ENCODE data around the gene ZBTB7B. TPM values are rescaled to one million over a fixed set of nuclear protein-coding genes. Genes with fewer than 3 reads are reported as not detected.

ZBTB7B gene
- total and polyA plus RNA-seq, 9 of the 15 experiments (the other 6 are each of a cell fraction or from before 2014, with no cell fraction given) = 0.04 to 46.5 (median 15.2) TPM

DNA sequence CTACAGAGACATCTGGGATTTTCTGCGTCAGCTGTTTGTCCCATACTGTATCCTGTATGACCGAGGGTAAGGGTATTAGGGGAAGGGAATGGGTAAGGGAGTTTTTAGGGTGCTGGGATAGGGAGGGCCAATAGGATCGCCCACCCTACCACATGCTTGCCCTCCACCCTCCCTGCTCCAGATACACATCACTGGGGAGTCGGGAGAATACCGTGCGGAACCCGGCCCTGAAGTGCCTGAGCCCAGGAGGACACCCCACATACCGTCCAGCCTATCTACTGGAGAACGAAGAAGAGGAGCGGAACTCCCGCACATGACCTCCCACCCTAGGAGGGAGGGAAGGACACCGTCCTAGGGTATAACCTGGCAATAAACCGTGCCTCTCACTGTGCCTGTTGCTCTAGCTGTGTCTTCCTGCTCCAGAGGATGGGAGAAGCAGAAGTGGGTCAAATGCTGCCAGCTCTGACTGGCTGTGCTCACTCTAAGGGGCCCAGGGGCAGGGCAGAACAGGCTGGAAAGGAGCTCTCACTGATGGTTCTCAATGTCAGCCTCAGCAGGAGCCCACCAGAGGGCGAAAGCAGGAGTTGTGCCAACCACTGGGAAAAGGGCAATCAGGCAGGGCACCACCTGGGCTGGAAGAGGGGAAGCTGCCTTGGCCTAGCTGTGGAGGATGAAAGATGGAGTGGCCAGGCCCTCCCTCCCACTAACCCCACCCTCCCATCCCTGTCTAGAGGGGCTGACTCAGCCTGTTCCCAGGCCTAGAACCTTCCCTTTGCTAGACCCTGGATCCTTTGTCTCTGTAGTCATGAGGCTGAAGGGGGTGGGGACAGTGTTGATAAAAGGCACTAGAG is 9.7 kb upstream of the ZBTB7B start (continued):
- TF ChIP-seq MYC (IDR thresholded peaks at IDR 0.05; ENCODE audit: low read depth, low read length) = peak; percentile 33; the same call in 1 of the 2 replicates
- no peak for TF ChIP-seq MYC (CRISPR knock-in tag; IDR thresholded peaks at IDR 0.05; ENCODE audit: borderline replicate concordance, low read depth)
- TF ChIP-seq ZFP30 (CRISPR knock-in tag; IDR thresholded peaks at IDR 0.05; ENCODE audit: borderline replicate concordance) = no peak
- no peak for TF ChIP-seq ZNF699 (CRISPR knock-in tag; IDR thresholded peaks at IDR 0.05; ENCODE audit: insufficient replicate concordance)
- no peak for TF ChIP-seq ZNF778 (CRISPR knock-in tag; IDR thresholded peaks at IDR 0.05)
- TF ChIP-seq ATF4 (CRISPR knock-in tag; IDR thresholded peaks at IDR 0.05) = no peak
- no peak for TF ChIP-seq RBM15 (IDR thresholded peaks at IDR 0.05; ENCODE audit: insufficient read depth, low read length)
- TF ChIP-seq STAT5A (IDR thresholded peaks at IDR 0.05; ENCODE audit: borderline replicate concordance, low read length) = no peak
- TF ChIP-seq SREBF1 (IDR thresholded peaks at IDR 0.05; ENCODE audit: borderline replicate concordance, low read depth, low read length) = no peak
- peak; percentile 18; the same call in 1 of the 2 replicates for TF ChIP-seq EP300 (IDR thresholded peaks at IDR 0.05; ENCODE audit: low read length)
- TF ChIP-seq RBM22 (IDR thresholded peaks at IDR 0.05; ENCODE audit: low read depth, low read length, poor library complexity, severe bottlenecking) = no peak
- TF ChIP-seq HNRNPUL1 (IDR thresholded peaks at IDR 0.05; ENCODE audit: low read length) = no peak
- TF ChIP-seq POLR2A (conservative IDR thresholded peaks at IDR 0.05) = peak; percentile 39; the same call in 1 of the 2 replicates
- no peak for TF ChIP-seq MBD1 (CRISPR knock-in tag; IDR thresholded peaks at IDR 0.05)
- no peak for TF ChIP-seq HDAC6 (IDR thresholded peaks at IDR 0.05; ENCODE audit: low read depth, low read length)
- TF ChIP-seq ZNF696 (CRISPR knock-in tag; conservative IDR thresholded peaks at IDR 0.05) = no peak
- TF ChIP-seq, protein P1, sequence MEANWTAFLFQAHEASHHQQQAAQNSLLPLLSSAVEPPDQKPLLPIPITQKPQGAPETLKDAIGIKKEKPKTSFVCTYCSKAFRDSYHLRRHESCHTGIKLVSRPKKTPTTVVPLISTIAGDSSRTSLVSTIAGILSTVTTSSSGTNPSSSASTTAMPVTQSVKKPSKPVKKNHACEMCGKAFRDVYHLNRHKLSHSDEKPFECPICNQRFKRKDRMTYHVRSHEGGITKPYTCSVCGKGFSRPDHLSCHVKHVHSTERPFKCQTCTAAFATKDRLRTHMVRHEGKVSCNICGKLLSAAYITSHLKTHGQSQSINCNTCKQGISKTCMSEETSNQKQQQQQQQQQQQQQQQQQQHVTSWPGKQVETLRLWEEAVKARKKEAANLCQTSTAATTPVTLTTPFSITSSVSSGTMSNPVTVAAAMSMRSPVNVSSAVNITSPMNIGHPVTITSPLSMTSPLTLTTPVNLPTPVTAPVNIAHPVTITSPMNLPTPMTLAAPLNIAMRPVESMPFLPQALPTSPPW (CRISPR knock-in tag; IDR thresholded peaks at IDR 0.05) = peak; percentile 46; the same call in 1 of the 2 replicates
- no peak for TF ChIP-seq ZNF253 (CRISPR knock-in tag; conservative IDR thresholded peaks at IDR 0.05)
- TF ChIP-seq, protein P2, sequence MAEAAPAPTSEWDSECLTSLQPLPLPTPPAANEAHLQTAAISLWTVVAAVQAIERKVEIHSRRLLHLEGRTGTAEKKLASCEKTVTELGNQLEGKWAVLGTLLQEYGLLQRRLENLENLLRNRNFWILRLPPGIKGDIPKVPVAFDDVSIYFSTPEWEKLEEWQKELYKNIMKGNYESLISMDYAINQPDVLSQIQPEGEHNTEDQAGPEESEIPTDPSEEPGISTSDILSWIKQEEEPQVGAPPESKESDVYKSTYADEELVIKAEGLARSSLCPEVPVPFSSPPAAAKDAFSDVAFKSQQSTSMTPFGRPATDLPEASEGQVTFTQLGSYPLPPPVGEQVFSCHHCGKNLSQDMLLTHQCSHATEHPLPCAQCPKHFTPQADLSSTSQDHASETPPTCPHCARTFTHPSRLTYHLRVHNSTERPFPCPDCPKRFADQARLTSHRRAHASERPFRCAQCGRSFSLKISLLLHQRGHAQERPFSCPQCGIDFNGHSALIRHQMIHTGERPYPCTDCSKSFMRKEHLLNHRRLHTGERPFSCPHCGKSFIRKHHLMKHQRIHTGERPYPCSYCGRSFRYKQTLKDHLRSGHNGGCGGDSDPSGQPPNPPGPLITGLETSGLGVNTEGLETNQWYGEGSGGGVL (CRISPR knock-in tag; IDR thresholded peaks at IDR 0.05) = no peak
- no peak for TF ChIP-seq RHOXF2B (CRISPR knock-in tag; conservative IDR thresholded peaks at IDR 0.05)
- TF ChIP-seq SP1 (CRISPR knock-in tag; IDR thresholded peaks at IDR 0.05) = no peak

Data from K562 (cell line).